Muscle layer of duodenum (tissue), 2 donors: Measurements from ENCODE around the gene ING2.

Source experiments
- H3K27ac ChIP-seq: one replicate; pipeline ENCODE4 v1.7.0; 2013; ENCODE audit warnings: mild to moderate bottlenecking, low read length
- H3K27me3 ChIP-seq: one replicate; pipeline ENCODE4 v1.7.0; 2013; ENCODE audit warnings: low read depth, mild to moderate bottlenecking, control low read depth, low read length
- H3K36me3 ChIP-seq, 2 donors: one replicate each; pipeline ENCODE4 v1.7.0; 2013; ENCODE audit warnings: low read length in 2 of 2, control low read depth in 1 of 2, mild to moderate bottlenecking in 1 of 2; ENCODE audit not compliant: insufficient read depth in 2 of 2, control insufficient read depth in 1 of 2
- H3K4me1 ChIP-seq, 2 donors: one replicate each; pipeline ENCODE4 v1.7.0; 2013; ENCODE audit warnings: low read length in 2 of 2, mild to moderate bottlenecking in 2 of 2, control low read depth in 1 of 2, moderate library complexity in 1 of 2; ENCODE audit not compliant: insufficient read depth in 2 of 2, control insufficient read depth in 1 of 2
- H3K4me3 ChIP-seq, 2 donors: one replicate each; pipeline ENCODE4 v1.7.0; 2013; ENCODE audit warnings: low read length in 2 of 2, low read depth in 1 of 2, mild to moderate bottlenecking in 1 of 2
- H3K9me3 ChIP-seq, 2 donors: one replicate each; pipeline ENCODE4 v1.7.0; 2013; ENCODE audit warnings: low read length in 2 of 2, control low read depth in 1 of 2, mild to moderate bottlenecking in 1 of 2; ENCODE audit not compliant: control insufficient read depth in 1 of 2
- donor health status: healthy.

The ING2 gene

GRCh38 chr4:183503497-183504063 lies 1.3 kb upstream of the ING2 start:
- Histone ChIP-seq H3K27me3 (no peaks in the 10 kb centered on the region), H3K4me3 (peak overlapping the region; percentile 69 to 99), H3K27ac (peak overlapping the region; percentile 67), H3K4me1 (peaks cover 7 to 19% of the 10 kb centered on the region in 2 donors), H3K36me3 (peaks cover 0 to 4% of the 10 kb centered on the region in 2 donors), H3K9me3 (no peaks in the 10 kb centered on the region)

- peaks cover 0 to 4% of the 10 kb centered on the region in 2 donors for H3K36me3 ChIP-seq
- H3K9me3 ChIP-seq = no peaks in the 10 kb centered on the region
- peaks cover 7 to 19% of the 10 kb centered on the region in 2 donors for H3K4me1 ChIP-seq
- no peaks in the 10 kb centered on the region for H3K27me3 ChIP-seq
- peak overlapping the region; percentile 93 to 99 for H3K4me3 ChIP-seq
- H3K27ac ChIP-seq = peak overlapping the region; percentile 67
Observed at GRCh38 chr4:183504064-183504929, 561 bp upstream of the ING2 start.

GRCh38 chr4:183505611-183506388 lies 942 bp downstream of the ING2 start:
- H3K4me3 ChIP-seq = peak overlapping the region; percentile 93 to 99
- no peaks in the 10 kb centered on the region for H3K9me3 ChIP-seq
- peaks cover 8 to 10% of the 10 kb centered on the region in 2 donors for H3K36me3 ChIP-seq
- H3K4me1 ChIP-seq = peaks cover 7 to 19% of the 10 kb centered on the region in 2 donors
- no peaks in the 10 kb centered on the region for H3K27me3 ChIP-seq
- H3K27ac ChIP-seq = peak overlapping the region; percentile 89

- Histone ChIP-seq H3K27ac (peak overlapping the region; percentile 89), H3K4me3 (peak overlapping the region; percentile 93 to 99), H3K4me1 (peaks cover 7 to 19% of the 10 kb centered on the region in 2 donors), H3K27me3 (no peaks in the 10 kb centered on the region), H3K36me3 (peaks cover 13 to 16% of the 10 kb centered on the region in 2 donors), H3K9me3 (no peaks in the 10 kb centered on the region)
Observed at GRCh38 chr4:183506389-183506735, 1.5 kb downstream of the ING2 start.

- peaks cover 13 to 17% of the 10 kb centered on the region in 2 donors for H3K36me3 ChIP-seq
- H3K9me3 ChIP-seq = no peaks in the 10 kb centered on the region
- peaks cover 3 to 15% of the 10 kb centered on the region in 2 donors for H3K4me1 ChIP-seq
- H3K4me3 ChIP-seq = no peak overlapping the region
- H3K27ac ChIP-seq = no peak overlapping the region
- no peaks in the 10 kb centered on the region for H3K27me3 ChIP-seq
Observed at GRCh38 chr4:183507925-183508696, 3.3 kb downstream of the ING2 start.

GRCh38 chr4:183508697-183509335 lies 4.0 kb downstream of the ING2 start:
- H3K36me3 ChIP-seq = peaks cover 13 to 17% of the 10 kb centered on the region in 2 donors
- H3K27me3 ChIP-seq = no peaks in the 10 kb centered on the region
- H3K4me3 ChIP-seq = no peak overlapping the region
- H3K27ac ChIP-seq = no peak overlapping the region
- peaks cover 0 to 10% of the 10 kb centered on the region in 2 donors for H3K4me1 ChIP-seq
- H3K9me3 ChIP-seq = no peaks in the 10 kb centered on the region

- no peaks in the 10 kb centered on the region for H3K27me3 ChIP-seq
- peaks cover 9 to 10% of the 10 kb centered on the region in 2 donors for H3K36me3 ChIP-seq
- no peaks in the 10 kb centered on the region for H3K4me1 ChIP-seq
- no peak overlapping the region for H3K27ac ChIP-seq
- no peaks in the 10 kb centered on the region for H3K9me3 ChIP-seq
- no peak overlapping the region for H3K4me3 ChIP-seq
Observed at GRCh38 chr4:183515411-183515810, 10.6 kb downstream of the ING2 start.

- H3K27me3 ChIP-seq = no peaks in the 10 kb centered on the region
- H3K27ac ChIP-seq = no peak overlapping the region
- H3K4me1 ChIP-seq = no peaks in the 10 kb centered on the region
- no peaks in the 10 kb centered on the region for H3K9me3 ChIP-seq
- no peaks in the 10 kb centered on the region for H3K36me3 ChIP-seq
- H3K4me3 ChIP-seq = no peak overlapping the region
Observed at GRCh38 chr4:183517194-183517593, 12.3 kb downstream of the ING2 start.

GRCh38 chr4:183517781-183518180 lies 12.9 kb downstream of the ING2 start:
- no peaks in the 10 kb centered on the region for H3K36me3 ChIP-seq
- no peaks in the 10 kb centered on the region for H3K9me3 ChIP-seq
- H3K27ac ChIP-seq = no peak overlapping the region
- H3K4me1 ChIP-seq = no peaks in the 10 kb centered on the region
- no peak overlapping the region for H3K4me3 ChIP-seq
- no peaks in the 10 kb centered on the region for H3K27me3 ChIP-seq

GRCh38 chr4:183522821-183523220 lies 18.0 kb downstream of the ING2 start:
- Histone ChIP-seq H3K27me3 (no peaks in the 10 kb centered on the region), H3K9me3 (no peaks in the 10 kb centered on the region), H3K4me3 (no peak overlapping the region), H3K36me3 (no peaks in the 10 kb centered on the region), H3K4me1 (no peaks in the 10 kb centered on the region), H3K27ac (no peak overlapping the region)
